Endothelial cell of hepatic sinusoid (primary cell): Measurements from ENCODE around the gene PARD3B.

Source experiments
- in situ Hi-C: cut with HindIII; loops from 2 replicates; pipeline ENCODE4 v1.10.0; 2017; ENCODE audit warnings: low sequenced_read_pairs

The PARD3B gene

DNA sequence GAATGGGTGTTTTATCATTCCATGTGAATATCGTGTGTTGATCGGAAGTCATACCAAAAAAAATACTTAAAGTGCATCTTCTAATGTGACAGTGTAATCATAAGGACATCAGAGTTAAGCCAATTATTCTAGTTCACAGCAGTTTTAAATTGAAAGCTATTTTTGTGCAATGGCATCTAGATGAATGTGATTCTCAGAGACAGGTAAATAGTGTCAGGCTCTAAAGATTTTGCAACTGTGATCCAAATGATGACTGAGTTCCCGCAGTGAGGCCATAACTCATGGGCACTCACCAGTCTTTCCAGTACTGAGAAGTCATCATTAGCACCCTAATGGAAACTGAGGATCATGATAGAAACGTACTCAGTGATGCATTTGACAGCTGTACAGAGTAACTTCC is 542.6 kb downstream of the PARD3B start:
- in situ Hi-C loops, result no loop called here

DNA sequence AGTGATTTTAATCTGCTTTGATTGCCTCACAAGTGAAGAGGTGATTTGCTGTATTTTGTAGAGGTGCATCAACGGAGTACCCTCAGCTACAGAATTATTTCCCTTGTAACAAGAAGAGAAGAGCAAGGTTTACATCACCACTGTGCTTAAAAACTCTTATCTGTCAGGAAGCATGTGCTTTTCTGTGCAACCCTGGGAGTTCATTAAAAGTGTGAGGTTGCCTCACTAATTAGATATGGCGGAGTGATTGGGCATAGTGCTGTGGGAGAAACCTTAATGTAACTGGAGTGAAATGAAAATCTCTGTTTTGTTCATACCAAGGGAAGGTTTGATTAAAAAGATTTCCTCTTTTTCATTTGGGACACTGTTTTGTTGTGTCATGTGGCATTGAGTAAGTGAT is 544.7 kb downstream of the PARD3B start:
- in situ Hi-C loops, result no loop called here

DNA sequence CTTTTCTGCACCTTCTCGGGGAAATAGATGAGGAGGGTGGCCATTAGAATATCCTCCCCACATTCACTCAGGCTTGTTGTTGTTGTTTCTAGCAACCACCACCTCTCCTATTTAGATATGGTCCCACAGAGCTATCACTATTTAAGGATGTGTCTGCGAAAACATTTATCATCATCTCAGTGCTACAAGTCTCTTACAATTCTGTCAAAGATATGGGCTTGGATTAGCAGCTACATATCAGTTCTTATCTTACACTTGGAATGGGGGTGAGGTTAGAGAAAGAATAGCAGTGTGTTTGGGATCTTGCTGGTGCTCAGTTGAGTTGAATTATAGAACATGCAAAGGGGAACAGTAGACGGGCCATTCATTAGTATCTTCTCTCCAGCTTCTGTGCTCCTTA is 546.1 kb downstream of the PARD3B start:
- in situ Hi-C loops, result no loop called here

DNA sequence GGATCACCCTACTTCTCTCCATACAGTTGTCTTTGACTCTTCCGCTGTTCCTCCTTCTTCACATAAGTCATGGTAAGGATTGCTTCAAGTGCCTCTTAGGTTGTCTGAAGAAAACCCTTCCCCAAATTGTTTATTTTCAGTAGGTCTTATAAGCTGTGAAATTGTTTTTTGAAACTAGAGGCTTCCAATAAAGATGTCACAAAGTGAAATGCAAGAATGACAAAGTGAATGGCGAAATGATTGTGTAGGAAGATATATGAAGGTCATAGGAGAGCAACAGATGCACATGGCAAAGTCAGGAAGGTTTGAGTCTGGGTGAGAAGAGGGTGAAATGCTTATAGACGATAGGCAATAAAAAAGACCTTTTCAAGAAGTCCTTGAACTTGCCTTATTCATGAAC is 548.8 kb downstream of the PARD3B start:
- in situ Hi-C loops, result no loop called here

DNA sequence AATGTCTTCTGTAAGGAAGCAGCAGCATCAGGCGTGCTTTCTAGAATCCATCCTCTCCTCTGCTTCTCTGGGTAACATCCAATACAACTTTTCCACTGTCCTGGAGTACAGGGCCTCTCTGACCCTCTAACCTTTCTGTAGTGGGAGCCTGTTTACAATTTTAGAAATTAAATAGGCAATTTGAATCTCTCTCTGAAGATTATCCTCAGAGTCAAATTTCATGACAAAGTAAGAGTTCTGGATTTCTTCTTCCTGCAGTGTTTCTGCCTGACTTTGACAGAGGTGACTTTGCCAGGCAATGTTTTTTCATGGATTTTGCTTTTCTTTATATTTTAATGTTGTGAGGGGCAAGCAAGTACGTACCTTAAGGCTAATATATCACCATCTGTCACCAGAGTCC is 558.4 kb downstream of the PARD3B start:
- in situ Hi-C loops, result no loop called here

DNA sequence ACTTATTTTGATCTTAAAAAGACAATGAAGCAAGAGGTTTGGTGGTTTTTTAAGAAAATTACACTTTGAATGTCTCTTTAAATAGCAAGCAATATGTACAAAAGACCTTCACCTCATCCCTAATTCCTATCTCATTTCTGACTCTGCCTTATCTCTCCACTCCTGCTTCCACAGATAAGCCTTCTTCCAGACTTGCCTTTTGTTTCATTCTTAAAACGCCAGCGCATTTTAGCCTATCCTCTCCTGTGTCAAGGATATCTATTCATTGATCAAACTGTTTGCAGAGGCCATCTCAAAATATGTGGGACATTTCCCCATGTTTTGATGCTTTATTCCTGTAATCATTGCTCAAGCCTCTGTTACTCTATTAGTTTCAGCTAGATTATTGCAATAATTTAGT is 562.5 kb downstream of the PARD3B start:
- in situ Hi-C loops, result no loop called here

DNA sequence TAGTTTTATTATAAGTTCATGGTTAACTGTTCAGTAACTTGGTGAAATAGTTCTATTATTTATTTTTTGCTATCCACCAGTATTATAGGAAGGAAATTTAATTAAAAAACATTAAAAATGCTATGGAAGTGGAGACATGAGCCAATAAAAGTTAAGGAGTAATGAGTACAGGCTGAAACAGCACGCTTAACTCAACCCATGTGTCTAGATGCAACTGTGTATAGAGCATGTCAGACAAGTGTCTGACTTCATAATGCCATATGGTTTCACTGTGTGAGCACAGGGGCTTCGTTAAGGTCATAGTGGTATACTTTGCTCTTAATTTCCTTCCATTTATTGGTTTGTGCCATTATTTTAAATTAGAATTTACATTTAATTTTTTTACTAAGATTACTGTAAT is 570.2 kb downstream of the PARD3B start:
- in situ Hi-C loops, result no loop called here

DNA sequence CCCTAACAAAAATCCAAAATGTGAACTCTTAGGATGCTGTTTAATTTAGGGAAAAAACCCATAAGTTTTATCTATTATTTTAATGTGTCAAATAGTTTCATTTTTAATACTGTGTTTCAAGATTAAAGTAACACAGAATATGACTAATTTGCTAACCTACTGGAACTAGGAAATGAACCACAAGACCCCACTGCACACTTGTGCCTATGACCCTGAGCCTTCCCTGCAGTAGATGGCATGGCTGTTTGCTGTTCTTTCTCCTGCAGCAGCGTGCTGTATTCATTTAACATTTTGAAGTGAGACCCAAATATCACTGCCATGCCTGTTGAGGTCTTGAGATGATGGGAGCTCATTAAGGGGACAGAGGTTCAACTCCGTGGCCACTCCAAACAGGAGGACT is 571.9 kb downstream of the PARD3B start:
- in situ Hi-C loops, result no loop called here

DNA sequence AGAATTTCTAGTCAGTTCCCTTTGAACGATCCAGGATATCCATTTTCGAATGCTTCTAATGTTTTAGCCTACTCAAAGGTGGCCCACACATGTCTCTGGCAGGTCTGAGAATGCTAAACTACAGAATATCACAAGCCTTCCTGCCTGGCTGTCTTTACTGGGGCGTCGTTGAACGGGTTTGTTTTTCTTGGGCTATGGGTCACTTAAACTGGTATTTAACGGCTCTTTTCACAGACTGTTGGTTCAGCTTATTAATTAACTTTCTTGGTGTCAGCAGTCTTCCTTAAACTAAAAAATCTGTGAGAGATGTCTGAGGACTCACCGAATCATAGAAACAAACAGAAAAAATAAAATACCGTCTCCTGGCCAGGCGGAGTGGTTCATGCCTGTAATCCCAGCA is 573.9 kb downstream of the PARD3B start:
- in situ Hi-C loops, result no loop called here

DNA sequence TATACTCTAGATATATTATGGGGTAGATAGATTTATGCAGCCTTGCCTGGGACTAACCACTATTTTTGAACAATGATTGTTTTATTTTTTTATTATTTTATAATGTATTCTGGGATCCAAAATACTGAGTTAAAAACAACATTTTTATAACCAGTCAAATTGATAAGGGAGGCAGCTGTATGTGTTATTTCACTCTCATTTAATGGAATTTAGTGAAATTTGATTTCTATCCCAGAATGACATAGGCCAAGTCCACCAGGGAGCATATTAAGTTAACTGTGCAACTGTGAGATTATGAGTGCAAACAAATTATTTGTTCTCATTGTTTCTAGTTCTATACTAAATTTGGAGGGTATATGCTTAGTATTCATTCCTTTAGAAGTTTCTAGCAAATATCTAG is 583.5 kb downstream of the PARD3B start:
- in situ Hi-C loops, result no loop called here

DNA sequence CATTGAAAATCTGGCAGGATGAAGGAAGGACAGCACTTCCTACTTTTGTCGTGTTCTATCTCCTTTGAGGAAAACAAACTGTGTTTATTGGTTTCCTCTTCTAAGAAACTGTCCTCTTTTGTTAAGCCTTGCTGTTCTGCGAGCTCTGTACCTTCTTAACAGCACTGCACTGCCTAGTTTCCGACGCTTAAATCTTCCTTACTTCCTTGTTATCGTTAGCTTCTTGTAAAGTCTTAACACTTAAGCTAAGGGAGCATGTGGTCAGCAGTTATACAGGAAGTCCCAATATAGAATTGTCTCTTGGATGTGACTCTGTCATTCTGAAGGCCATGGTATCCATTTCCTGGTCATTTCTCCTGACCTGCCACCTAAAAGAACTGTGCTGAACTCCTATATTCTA is 584.3 kb downstream of the PARD3B start:
- in situ Hi-C loops, result no loop called here

DNA sequence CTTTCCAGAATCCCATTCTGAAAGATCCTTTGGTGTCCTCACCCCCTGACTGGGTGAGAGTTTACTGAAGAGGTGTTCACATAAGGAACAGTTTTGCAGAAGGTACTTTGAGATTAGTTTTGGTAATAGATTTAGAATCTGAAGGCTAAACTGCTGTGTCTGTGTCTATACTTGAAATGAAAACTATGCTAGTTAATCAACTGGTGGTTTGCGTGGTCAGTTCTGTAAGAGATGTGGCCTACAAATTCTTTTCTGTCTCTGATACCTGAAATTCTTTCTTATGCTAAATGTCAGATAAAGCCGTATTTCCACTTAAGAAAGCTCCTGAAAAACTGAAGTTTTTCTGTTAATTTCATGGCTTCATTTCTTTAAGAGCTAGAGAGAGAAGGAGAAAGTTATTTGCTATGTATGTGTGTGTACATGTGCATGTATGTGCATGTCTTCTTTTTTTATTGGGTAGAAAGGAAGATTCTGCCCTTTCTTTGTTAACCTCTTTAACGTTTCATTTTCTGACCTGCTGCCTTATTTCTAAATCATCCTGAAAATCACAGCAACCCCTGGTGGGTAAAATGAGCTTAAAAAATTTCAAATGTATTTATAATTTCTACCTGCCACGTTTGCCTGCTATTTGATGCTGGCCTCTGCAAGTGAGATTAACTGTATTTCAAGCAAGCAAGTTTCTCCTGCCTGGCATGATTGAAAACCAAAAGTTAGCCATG is 585.0 kb downstream of the PARD3B start:
- in situ Hi-C loops, result no loop called here

DNA sequence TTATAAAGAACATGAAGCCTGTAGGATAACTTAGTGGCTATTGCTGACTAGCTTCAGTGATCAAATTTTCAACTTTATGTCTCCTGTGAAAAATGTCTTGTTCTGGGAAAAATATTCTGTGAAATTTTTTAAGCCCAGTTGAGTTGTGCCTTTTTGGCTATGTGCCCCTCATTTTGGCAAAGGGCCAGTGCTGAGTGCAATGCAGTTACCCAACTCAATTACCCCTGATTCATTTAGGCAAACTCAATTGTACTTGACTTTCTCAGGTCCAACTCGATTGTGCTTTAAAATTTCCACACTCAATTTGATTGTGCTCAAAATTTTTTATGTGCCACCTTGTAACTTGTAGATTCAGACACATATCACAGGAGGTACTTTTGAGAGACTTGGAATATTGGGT is 588.3 kb downstream of the PARD3B start:
- in situ Hi-C loops, result no loop called here

DNA sequence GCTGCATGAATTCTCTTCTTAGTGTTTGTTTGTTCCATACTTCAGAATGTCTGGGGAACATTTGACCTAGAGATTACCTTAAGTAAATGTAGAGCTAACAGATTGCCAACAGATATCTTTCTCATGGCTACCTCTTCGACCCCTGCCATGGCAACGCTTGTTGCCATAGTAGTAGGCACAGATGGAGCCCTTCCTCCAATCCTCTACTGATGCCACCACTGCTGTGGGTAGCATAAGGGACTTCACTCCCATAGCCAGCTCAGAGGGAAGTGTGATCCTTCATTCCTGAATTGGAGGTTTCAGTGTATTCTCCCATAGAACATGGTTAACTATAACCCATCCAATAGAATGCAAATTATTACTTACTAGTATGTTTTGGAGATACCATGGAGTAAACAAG is 593.5 kb downstream of the PARD3B start:
- in situ Hi-C loops, result no loop called here

DNA sequence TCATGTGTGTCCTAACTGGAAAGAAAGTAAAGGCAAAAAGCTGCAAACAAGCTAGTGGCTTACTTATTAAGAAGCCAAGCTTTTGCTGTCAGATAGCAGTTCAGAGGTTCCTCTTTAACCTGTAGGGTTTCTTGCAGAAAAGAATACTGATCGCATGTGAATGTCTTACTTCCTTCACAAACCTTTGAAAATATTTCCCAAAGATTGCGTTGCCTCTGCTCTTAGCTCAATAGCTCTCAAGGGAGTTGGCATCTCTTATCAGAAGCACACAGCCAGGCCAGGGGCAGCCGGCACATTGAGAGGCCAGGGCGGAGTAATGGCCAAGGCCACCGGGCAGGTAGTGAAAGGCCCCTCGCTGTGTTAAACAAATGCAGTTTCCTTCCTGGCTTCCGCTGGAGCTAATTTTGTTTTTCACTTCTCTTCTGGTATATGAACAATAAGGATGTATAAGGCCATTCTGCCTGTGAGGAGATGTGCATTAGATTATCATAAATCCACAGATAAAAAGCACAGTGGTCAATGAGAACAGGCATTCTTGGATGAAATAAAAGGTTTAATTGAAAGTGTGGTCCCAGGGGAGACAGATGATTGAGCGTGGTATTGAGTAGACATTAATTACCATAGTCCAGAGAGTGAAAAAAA is 594.7 kb downstream of the PARD3B start:
- in situ Hi-C loops, result no loop called here

DNA sequence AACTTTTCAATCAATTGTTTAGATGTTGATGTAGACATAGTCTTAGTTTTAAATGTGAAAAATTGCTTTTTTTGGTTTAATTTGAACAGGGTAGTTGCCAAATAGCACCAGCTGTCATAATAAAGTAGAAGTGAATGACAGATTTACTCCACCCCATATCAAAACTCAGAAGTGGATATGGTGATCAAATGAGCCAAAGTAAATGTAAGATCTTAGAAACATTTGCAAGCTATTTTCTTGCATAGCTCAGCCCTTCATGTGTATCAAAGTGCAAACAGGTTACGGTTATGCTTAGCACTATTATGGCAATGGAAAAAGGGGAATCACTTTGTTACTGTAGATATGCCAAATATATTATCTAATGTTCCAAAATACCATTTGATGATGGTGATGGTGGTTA is 596.1 kb downstream of the PARD3B start:
- in situ Hi-C loops, result no loop called here

DNA sequence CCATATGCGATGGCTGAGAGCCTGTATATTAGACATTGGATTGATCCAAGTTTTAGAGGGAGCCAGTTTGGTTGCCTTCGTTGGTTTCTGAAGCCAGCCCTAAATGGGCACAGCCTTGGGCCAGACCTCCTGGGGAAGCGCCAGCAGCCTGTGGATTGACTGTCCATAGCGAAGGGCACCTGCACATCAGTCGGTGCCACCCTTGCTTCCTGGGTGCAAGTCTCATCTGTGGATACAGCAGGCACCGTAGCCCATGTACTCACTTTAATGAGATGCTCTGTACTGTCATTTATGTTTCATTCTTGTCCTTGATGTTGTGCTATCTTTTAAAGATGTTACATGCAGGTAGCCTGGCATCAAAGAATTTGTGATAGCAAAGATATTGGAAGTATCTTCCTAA is 600.6 kb downstream of the PARD3B start:
- in situ Hi-C loops, result no loop called here

DNA sequence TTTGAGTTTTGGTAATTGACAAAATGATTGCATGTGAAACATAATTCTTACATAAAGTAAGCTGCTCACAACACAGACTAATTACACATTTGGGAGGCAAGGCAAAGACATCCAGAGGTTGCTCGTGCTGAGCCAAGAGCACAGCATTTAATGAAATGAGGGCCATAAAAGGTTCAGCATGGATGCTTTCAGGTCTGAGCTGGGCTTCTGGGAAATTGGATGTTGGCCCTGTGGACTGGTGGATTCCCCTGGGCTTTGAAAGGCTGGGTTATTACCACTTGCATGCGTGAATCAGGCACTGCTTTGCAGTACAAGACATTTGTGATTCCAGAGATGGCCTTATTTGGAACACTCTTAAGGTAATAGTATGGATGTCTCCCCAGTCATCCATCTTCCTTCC is 603.5 kb downstream of the PARD3B start:
- in situ Hi-C loops, result no loop called here

DNA sequence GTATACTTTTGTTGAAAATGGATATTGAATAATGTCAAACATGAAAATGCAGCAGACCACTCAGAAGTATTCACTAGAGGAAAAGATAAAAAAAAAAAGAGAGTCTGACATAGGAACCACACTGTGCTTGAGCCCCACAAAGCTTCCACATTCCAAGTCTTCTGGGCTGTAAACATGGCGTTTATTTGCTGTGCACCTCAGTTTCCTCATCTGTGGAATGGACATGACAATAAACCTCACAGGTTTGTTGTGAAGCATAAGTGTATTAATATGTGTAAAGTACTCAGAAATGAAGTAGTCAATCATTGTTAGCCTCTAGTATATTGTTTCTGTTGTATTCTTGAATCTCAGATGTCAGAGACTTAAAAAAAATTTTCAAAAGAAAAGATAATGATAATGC is 611.2 kb downstream of the PARD3B start:
- in situ Hi-C loops, result no loop called here

DNA sequence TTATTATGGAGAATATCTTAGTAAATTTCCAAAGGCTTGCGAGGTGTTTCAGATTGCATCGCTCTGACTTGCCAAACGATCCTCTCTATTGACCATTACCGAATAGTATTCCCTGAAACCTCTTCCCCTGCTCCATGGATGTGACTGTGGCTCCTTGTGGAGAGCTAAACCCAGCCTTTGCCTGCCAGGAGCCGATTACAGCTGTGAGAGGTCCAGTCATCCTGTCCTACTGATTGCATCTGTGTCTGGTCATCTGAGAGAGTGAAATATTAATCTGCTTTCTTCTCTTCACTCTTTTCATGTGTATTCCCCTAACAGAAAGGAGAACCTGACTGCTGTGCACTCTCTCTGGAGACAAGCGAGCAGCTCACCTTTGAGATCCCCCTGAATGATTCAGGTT is 613.1 kb downstream of the PARD3B start:
- in situ Hi-C loops, result no loop called here

DNA sequence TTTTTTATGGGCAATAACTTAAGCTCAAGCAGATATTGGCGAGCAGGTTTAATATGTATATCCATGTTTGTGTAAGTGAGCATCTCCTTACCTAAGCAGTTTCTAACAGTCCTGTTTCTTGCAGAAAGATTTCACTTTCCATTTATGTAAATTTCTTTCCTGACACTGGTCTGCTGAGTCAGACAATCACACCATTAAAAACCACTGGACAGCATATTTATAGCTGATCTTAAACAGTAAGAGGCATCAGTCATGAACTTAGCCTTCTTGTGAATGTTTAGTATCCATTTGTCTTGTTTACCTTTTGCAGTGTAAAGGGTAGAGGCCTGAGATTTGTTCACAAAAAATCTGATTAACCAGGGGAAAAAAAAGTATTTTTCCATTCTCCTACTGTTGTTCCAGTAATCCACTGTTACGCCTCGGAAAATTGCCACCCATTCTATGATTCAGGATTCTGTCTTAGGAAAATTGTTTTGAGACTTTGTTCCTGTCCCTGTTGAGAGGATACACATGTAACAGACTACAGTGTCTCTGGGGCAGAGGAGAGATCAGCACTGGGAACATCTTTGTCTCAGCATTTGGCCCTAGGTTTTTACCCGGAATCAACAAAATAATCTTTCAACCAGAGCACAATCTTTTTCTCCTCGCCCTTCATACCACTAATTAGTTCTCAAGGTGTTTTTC is 616.0 kb downstream of the PARD3B start:
- in situ Hi-C loops, result no loop called here

DNA sequence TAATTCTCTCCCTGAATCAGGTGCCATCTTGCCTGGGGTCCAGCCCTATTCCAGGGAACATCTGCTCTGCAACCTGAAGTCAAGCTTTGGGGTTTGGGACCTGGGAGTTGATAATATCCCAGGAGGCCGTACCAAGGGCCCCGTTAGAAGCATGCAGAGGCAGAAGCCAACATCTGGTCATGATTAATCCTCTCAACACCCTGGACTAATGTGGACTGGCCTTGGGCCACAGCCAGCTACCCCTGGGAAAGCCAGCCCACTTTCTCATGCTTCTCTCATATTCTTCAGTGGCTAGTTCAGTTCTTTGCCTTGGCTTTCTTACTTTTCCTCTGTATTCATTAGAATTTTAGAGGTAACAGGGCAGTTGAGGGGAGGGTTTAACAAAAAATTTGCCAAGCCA is 621.5 kb downstream of the PARD3B start:
- in situ Hi-C loops, result no loop called here
